A673 (cell line): ENCODE results near the gene PCSK6. TPM values are rescaled to one million over a fixed set of nuclear protein-coding genes. Genes with fewer than 3 reads are reported as not detected.

Experiments used
- BruUV-seq: library from RNA; stranded (reverse); fragments of 400-500 nt; replicated peaks from 2 replicates; lab custom pipeline; 2021; lab: Mats Ljungman, UMichigan
- CTCF ChIA-PET: fragments of 300-600 bp; sonication (Branson Sonifier 250); formaldehyde crosslinking; loops from one replicate; lab custom pipeline; 2022; ENCODE audit warnings: antibody characterized with exemption; lab: Charles Lee
- POLR2A ChIA-PET: fragments of 300-600 bp; sonication (Branson Sonifier 250); formaldehyde crosslinking; loops from one replicate; lab custom pipeline; 2022; ENCODE audit warnings: antibody characterized with exemption; ENCODE audit not compliant: low non-redundant PET; lab: Charles Lee
- DNase-seq: peaks from one replicate; pipeline ENCODE4 v3.0.0-alpha.2; 2015; ENCODE audit warnings: low spot score
- H3K27ac ChIP-seq: fragments of 200-600 bp; sonication (generic); 2 replicates; pipeline ENCODE4 v1.5.1; 2016; ENCODE audit warnings: mixed run types, low read depth, mild to moderate bottlenecking, mixed read lengths, antibody characterized with exemption, low read length; ENCODE audit not compliant: poor library complexity, severe bottlenecking
- H3K27me3 ChIP-seq: fragments of 200-600 bp; sonication (generic); replicated peaks from 2 replicates; pipeline ENCODE4 v1.6.1; 2017; ENCODE audit warnings: mixed run types, low read depth, mild to moderate bottlenecking, mixed read lengths, antibody characterized with exemption, low read length; ENCODE audit not compliant: insufficient read depth, poor library complexity
- H3K36me3 ChIP-seq: fragments of 200-600 bp; sonication (generic); 2 replicates; pipeline ENCODE4 v1.6.1; 2016; ENCODE audit warnings: mixed run types, mild to moderate bottlenecking, mixed read lengths, antibody characterized with exemption, low read length; ENCODE audit not compliant: insufficient read depth, poor library complexity, severe bottlenecking
- H3K4me1 ChIP-seq: fragments of 200-600 bp; sonication (generic); 2 replicates; pipeline ENCODE4 v1.6.1; 2017; ENCODE audit warnings: mixed run types, mild to moderate bottlenecking, mixed read lengths, antibody characterized with exemption, low read length; ENCODE audit not compliant: insufficient read depth, poor library complexity, severe bottlenecking
- H3K4me3 ChIP-seq: fragments of 200-600 bp; sonication (generic); 2 replicates; pipeline ENCODE4 v1.5.1; 2016; ENCODE audit warnings: low read depth, mixed run types, mild to moderate bottlenecking, mixed read lengths, low read length; ENCODE audit not compliant: poor library complexity, severe bottlenecking
- H3K9me3 ChIP-seq: fragments of 200-600 bp; sonication (generic); 2 replicates; pipeline ENCODE4 v1.6.1; 2016; ENCODE audit warnings: mixed run types, low read depth, mild to moderate bottlenecking, mixed read lengths, antibody characterized with exemption, low read length; ENCODE audit not compliant: poor library complexity, severe bottlenecking
- EZH2 ChIP-seq: fragments of 200-600 bp; sonication (generic); IDR thresholded peaks from 2 replicates; pipeline ENCODE4 v1.6.1; 2017; ENCODE audit warnings: borderline replicate concordance, low read depth, mild to moderate bottlenecking, mixed read lengths, antibody characterized with exemption, low read length; ENCODE audit not compliant: poor library complexity, severe bottlenecking
- intact Hi-C: fragments of 100-400 bp; cut with micrococcal nuclease; formaldehyde crosslinking; loops from one replicate; pipeline ENCODE4 v1.10.0; 2022; ENCODE audit not compliant: unreplicated experiment
- total RNA-seq: library from RNA; stranded (reverse); gene quantifications from 2 replicates; pipeline ENCODE4 v1.2.3, GENCODE V29; 2021
- TF ChIP-seq, protein P1 (sequence below): fragments of 300-800, 200-600 bp; sonication (generic); conservative IDR thresholded peaks from 2 replicates; pipeline ENCODE4 v1.5.1; 2017; ENCODE audit warnings: low read depth, mild to moderate bottlenecking, antibody characterized with exemption, low read length, moderate library complexity, mixed read lengths

PCSK6 gene
- total RNA-seq, 1 experiment from 2014 or later = 2.6 TPM

DNA sequence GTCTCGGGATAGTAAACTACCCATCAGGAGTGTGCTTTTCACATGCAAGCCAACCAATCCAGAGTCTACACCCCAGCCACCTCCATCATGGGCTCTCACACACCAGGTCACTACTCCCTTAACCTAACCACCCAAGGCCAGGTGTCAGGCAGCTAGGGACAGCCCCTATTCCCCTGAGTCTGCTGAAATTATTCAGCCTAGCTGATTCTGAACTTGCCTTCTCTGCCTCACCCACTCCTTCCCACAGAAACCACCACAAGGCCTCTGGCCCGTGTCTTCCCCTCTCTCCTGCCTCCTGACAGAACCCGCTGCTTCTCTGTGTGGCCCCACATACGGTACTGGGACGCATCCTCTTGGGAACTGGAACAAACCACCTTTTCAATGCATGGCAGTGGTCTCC is 82.1 kb downstream of the PCSK6 start:
- BruUV-seq = no TSS peak
- ChIA-PET CTCF (no interaction called here), POLR2A (no interaction called here)
- intact Hi-C loops = no loop called here
- Histone ChIP-seq H3K4me3 (no peak overlapping the region), H3K36me3 (no peaks in the 10 kb centered on the region), H3K27me3 (no peaks in the 10 kb centered on the region), H3K9me3 (no peaks in the 10 kb centered on the region), H3K27ac (no peak overlapping the region), H3K4me1 (no peaks in the 10 kb centered on the region)
- TF ChIP-seq, protein P1, sequence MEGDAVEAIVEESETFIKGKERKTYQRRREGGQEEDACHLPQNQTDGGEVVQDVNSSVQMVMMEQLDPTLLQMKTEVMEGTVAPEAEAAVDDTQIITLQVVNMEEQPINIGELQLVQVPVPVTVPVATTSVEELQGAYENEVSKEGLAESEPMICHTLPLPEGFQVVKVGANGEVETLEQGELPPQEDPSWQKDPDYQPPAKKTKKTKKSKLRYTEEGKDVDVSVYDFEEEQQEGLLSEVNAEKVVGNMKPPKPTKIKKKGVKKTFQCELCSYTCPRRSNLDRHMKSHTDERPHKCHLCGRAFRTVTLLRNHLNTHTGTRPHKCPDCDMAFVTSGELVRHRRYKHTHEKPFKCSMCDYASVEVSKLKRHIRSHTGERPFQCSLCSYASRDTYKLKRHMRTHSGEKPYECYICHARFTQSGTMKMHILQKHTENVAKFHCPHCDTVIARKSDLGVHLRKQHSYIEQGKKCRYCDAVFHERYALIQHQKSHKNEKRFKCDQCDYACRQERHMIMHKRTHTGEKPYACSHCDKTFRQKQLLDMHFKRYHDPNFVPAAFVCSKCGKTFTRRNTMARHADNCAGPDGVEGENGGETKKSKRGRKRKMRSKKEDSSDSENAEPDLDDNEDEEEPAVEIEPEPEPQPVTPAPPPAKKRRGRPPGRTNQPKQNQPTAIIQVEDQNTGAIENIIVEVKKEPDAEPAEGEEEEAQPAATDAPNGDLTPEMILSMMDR = no peak
- no peak for TF ChIP-seq EZH2
- DNase-seq = no peak

DNA sequence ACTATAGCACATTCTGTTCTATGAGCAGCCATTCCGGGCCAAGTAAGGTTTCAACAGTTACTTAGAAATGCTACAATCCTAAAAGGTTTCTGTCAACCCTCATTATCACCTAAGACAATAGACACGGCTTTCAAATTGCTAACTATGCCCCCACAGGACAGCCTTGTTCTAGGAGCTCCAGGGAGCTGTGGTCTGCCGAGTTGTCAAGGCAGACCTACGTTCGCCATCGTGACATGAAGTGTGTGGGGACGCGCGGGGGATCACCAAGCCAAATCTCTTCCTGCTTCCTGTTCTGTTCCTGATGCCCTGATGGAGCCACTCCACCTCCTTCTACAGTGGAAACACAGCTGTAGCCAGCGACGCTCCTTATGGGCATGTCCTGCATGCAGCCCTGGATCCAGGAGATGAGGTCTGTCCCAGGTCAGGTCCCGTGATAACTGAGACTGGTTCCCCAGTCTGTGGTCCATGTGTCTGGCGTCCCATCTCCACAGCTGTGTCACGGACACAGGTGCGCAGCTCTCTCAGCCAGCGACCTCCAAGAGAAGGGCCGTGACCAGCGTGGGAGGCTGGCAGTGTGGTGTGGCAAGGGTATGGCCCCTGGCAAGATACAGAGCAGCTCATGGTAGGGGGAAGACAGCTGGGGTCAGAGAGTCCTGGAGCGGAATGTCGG is 82.8 kb downstream of the PCSK6 start:
- POLR2A ChIA-PET = no interaction called here
- Histone ChIP-seq H3K9me3 (no peaks in the 10 kb centered on the region), H3K27me3 (no peaks in the 10 kb centered on the region), H3K27ac (no peak overlapping the region), H3K36me3 (no peaks in the 10 kb centered on the region), H3K4me1 (no peaks in the 10 kb centered on the region), H3K4me3 (no peak overlapping the region)
- DNase-seq = no peak
- no TSS peak for BruUV-seq
- CTCF ChIA-PET = no interaction called here
- TF ChIP-seq, protein P1 = no peak
- TF ChIP-seq EZH2 = no peak
- intact Hi-C loops = no loop called here

- no TSS peak for BruUV-seq
- no peaks in the 10 kb centered on the region for H3K9me3 ChIP-seq
- no peaks in the 10 kb centered on the region for H3K27me3 ChIP-seq
- no peaks in the 10 kb centered on the region for H3K4me1 ChIP-seq
- no peak for DNase-seq
- no peak overlapping the region for H3K27ac ChIP-seq
- intact Hi-C loops = no loop called here
- POLR2A ChIA-PET = no interaction called here
- H3K4me3 ChIP-seq = no peak overlapping the region
- H3K36me3 ChIP-seq = no peaks in the 10 kb centered on the region
- CTCF ChIA-PET = no interaction called here
- TF ChIP-seq, protein P1 = no peak
- TF ChIP-seq EZH2 = no peak
Measured at GRCh38 chr15:101406036-101406435, 83.5 kb downstream of the PCSK6 start.
